SK-N-SH (cell line): ENCODE measurements around the gene FBXW11. TPM values are rescaled to one million over a fixed set of nuclear protein-coding genes. Genes with fewer than 3 reads are reported as not detected.

Experiments used
- CTCF ChIA-PET: fragments of 300-600, 350-600 bp; formaldehyde crosslinking; extraction: SDS; loops from one replicate; lab custom pipeline; 2021; lab: Yijun Ruan, JAX
- POLR2A ChIA-PET: fragments of 350-600 bp; sonication (Branson Sonifier 250); formaldehyde crosslinking; extraction: SDS; loops from one replicate; lab custom pipeline; 2020; ENCODE audit warnings: antibody characterized with exemption, inconsistent platforms; lab: Yijun Ruan, JAX
- DNase-seq: peaks from one replicate; pipeline ENCODE4 v3.0.0; 2012
- H2AFZ ChIP-seq: fragments of 200-600 bp; sonication (generic); 2 replicates; pipeline ENCODE4 v1.8.1; 2016; ENCODE audit warnings: antibody characterized with exemption, mild to moderate bottlenecking, low read depth
- H3F3A ChIP-seq: fragments of 200-600 bp; sonication (generic); replicated peaks from 2 replicates; pipeline ENCODE3; 2016; ENCODE audit warnings: antibody characterized with exemption, mild to moderate bottlenecking; ENCODE audit not compliant: insufficient read depth
- H3K27ac ChIP-seq, 2 experiments: fragments of 200-500 bp in 1 of 2; fragments of 200-600 bp in 1 of 2; sonication (Bioruptor generic) in 1 of 2; sonication (generic), shearing (Covaris generic) in 1 of 2; 2 replicates each; pipeline versions ENCODE4 v1.5.1 to v1.6.1; 2014 to 2016; ENCODE audit warnings: low read depth in 2 of 2, inconsistent platforms in 1 of 2, low read length in 1 of 2, mild to moderate bottlenecking in 1 of 2, mixed read lengths in 1 of 2
- H3K27me3 ChIP-seq: fragments of 200-600 bp; sonication (generic), shearing (Covaris generic); 2 replicates; pipeline ENCODE4 v1.6.1; 2016; ENCODE audit warnings: mixed run types; ENCODE audit not compliant: insufficient read depth
- H3K36me3 ChIP-seq, 2 experiments: fragments of 200-500 bp in 1 of 2; fragments of 200-600 bp in 1 of 2; sonication (Bioruptor generic) in 1 of 2; sonication (generic) in 1 of 2; replicated peaks in 1 of 2; 2 replicates each; pipeline versions ENCODE3 to v1.5.1; 2014 to 2016; ENCODE audit warnings: low read length in 1 of 2, mild to moderate bottlenecking in 1 of 2; ENCODE audit not compliant: insufficient read depth in 2 of 2, control insufficient read depth in 1 of 2
- H3K4me1 ChIP-seq, 2 experiments: fragments of 200-500 bp in 1 of 2; fragments of 200-600 bp in 1 of 2; sonication (Bioruptor generic) in 1 of 2; sonication (generic), shearing (Covaris generic) in 1 of 2; 2 replicates each; pipeline versions ENCODE4 v1.5.1 to v1.6.1; 2014 to 2016; ENCODE audit warnings: low read depth in 1 of 2, low read length in 1 of 2, mixed run types in 1 of 2; ENCODE audit not compliant: insufficient read depth in 2 of 2, control insufficient read depth in 1 of 2
- H3K4me2 ChIP-seq: fragments of 200-600 bp; sonication (generic), shearing (Covaris generic); 2 replicates; pipeline ENCODE4 v1.6.1; 2017; ENCODE audit warnings: mixed run types
- H3K4me3 ChIP-seq, 2 experiments: fragments of 200-500 bp in 1 of 2; fragments of 200-600 bp in 1 of 2; sonication (Bioruptor generic) in 1 of 2; sonication (generic), shearing (Covaris generic) in 1 of 2; 2 replicates each; pipeline versions ENCODE4 v1.5.1 to v1.8.1; 2014 to 2016; ENCODE audit warnings: low read depth in 2 of 2, inconsistent platforms in 1 of 2, low read length in 1 of 2, mild to moderate bottlenecking in 1 of 2, mixed read lengths in 1 of 2, moderate library complexity in 1 of 2
- H3K79me2 ChIP-seq: fragments of 200-600 bp; sonication (generic); 2 replicates; pipeline ENCODE4 v1.8.1; 2017; ENCODE audit warnings: mild to moderate bottlenecking; ENCODE audit not compliant: insufficient read depth
- H3K9ac ChIP-seq: fragments of 200-600 bp; sonication (generic); 2 replicates; pipeline ENCODE4 v1.6.1; 2017; ENCODE audit warnings: mixed run types
- H3K9me2 ChIP-seq: fragments of 200-600 bp; sonication (generic); 2 replicates; pipeline ENCODE4 v1.6.1; 2017; ENCODE audit warnings: mixed run types
- H3K9me3 ChIP-seq: fragments of 200-600 bp; sonication (generic); 2 replicates; pipeline ENCODE4 v1.6.1; 2017; ENCODE audit warnings: mixed run types, mild to moderate bottlenecking, moderate library complexity
- H4K20me1 ChIP-seq: fragments of 200-600 bp; sonication (generic); 2 replicates; pipeline ENCODE4 v1.6.1; 2017; ENCODE audit warnings: mild to moderate bottlenecking, mixed run types; ENCODE audit not compliant: insufficient read depth
- CTCF ChIP-seq: fragments of 200-600 bp; sonication (generic); IDR thresholded peaks from 2 replicates; pipeline ENCODE4 v1.6.1; 2017; ENCODE audit warnings: antibody characterized with exemption, mild to moderate bottlenecking, moderate library complexity
- EP300 ChIP-seq, 2 experiments: IDR thresholded peaks; 2 replicates each; pipeline versions ENCODE4 v1.4.0 to v1.6.1; 2012; ENCODE audit warnings: borderline replicate concordance in 1 of 2, low read depth in 1 of 2, low read length in 1 of 2
- EZH2phosphoT487 ChIP-seq: fragments of 200-600 bp; sonication (generic); IDR thresholded peaks from 2 replicates; pipeline ENCODE4 v1.6.1; 2017; ENCODE audit warnings: low read depth, mixed run types, mild to moderate bottlenecking, antibody characterized with exemption, moderate library complexity, borderline replicate concordance
- FOXJ3 ChIP-seq: sonication (generic); formaldehyde crosslinking; IDR thresholded peaks from 2 replicates; pipeline ENCODE4 v1.5.1; 2020; ENCODE audit warnings: mild to moderate bottlenecking, missing genetic modification reagents
- FOXM1 ChIP-seq: IDR thresholded peaks from 2 replicates; pipeline ENCODE4 v1.4.0; 2012; ENCODE audit warnings: low read depth, mild to moderate bottlenecking
- GATA2 ChIP-seq: sonication (generic); formaldehyde crosslinking; IDR thresholded peaks from 2 replicates; pipeline ENCODE4 v1.5.0; 2020; ENCODE audit warnings: mild to moderate bottlenecking, missing genetic modification reagents
- MXI1 ChIP-seq: IDR thresholded peaks from 2 replicates; pipeline ENCODE4 v1.6.1; 2012; ENCODE audit warnings: mild to moderate bottlenecking, low read depth, low read length, improper control_type of control experiment
- NRF1 ChIP-seq: IDR thresholded peaks from 2 replicates; pipeline ENCODE4 v1.6.1; 2012; ENCODE audit warnings: low read depth, mild to moderate bottlenecking, low read length
- PBX3 ChIP-seq: IDR thresholded peaks from 2 replicates; pipeline ENCODE4; 2012
- POLR2AphosphoS5 ChIP-seq: IDR thresholded peaks from 2 replicates; pipeline ENCODE4 v1.6.1; 2012; ENCODE audit warnings: low read depth, low read length
- RAD21 ChIP-seq: IDR thresholded peaks from 2 replicates; pipeline ENCODE4 v1.6.1; 2012; ENCODE audit warnings: mild to moderate bottlenecking, low read length
- RCOR1 ChIP-seq: fragments of 150-350 bp; IDR thresholded peaks from 2 replicates; pipeline ENCODE4 v1.6.1; 2017; ENCODE audit warnings: antibody characterized with exemption, low read length
- REST ChIP-seq: IDR thresholded peaks from 2 replicates; pipeline ENCODE4 v1.6.1; 2012; ENCODE audit warnings: mild to moderate bottlenecking, low read depth, low read length, moderate library complexity
- RFX5 ChIP-seq: IDR thresholded peaks from 2 replicates; pipeline ENCODE4 v1.6.1; 2012; ENCODE audit warnings: mild to moderate bottlenecking, improper control_type of control experiment, low read length
- RXRA ChIP-seq: IDR thresholded peaks from 2 replicates; pipeline ENCODE4 v1.4.0; 2012; ENCODE audit warnings: low read depth, mild to moderate bottlenecking, borderline replicate concordance
- SMC3 ChIP-seq: IDR thresholded peaks from 2 replicates; pipeline ENCODE4 v1.6.1; 2012; ENCODE audit warnings: low read depth, low read length, improper control_type of control experiment
- TCF12 ChIP-seq: IDR thresholded peaks from 2 replicates; pipeline ENCODE4 v1.4.0; 2012
- TEAD4 ChIP-seq: IDR thresholded peaks from 2 replicates; pipeline ENCODE4 v1.4.0; 2012; ENCODE audit warnings: mild to moderate bottlenecking, borderline replicate concordance; ENCODE audit not compliant: insufficient read depth
- USF1 ChIP-seq: IDR thresholded peaks from 2 replicates; pipeline ENCODE4 v1.4.0; 2012; ENCODE audit warnings: low read depth, borderline replicate concordance
- USF2 ChIP-seq: fragments of 150-350 bp; IDR thresholded peaks from 2 replicates; pipeline ENCODE4 v1.6.1; 2017; ENCODE audit warnings: antibody characterized with exemption, low read length, low read depth, borderline replicate concordance
- WGBS: methylation state at CpG from one replicate; pipeline ENCODE4 v1.1.6; 2017; ENCODE audit warnings: low lambda C conversion rate; 5-methylcytosine and 5-hydroxymethylcytosine counted together
- polyA plus RNA-seq, 3 experiments: library from polyadenylated mRNA; depleted of rRNA; stranded (reverse); fragments of >200 nt; gene quantifications; 2 replicates each; pipeline ENCODE4 v1.2.3, GENCODE V29; 2012

The FBXW11 gene
- polyA plus RNA-seq, 1 of the 3 experiments (the other 2 are of a cell fraction), result 37.5 TPM

GRCh38 chr5:171965745-171966144, 40.7 kb downstream of the FBXW11 start (continued):
- TF ChIP-seq FOXM1 (no peak), USF1 (no peak), RFX5 (no peak), CTCF (no peak), GATA2 (no peak), RCOR1 (no peak)

- CTCF ChIA-PET, result no interaction called here
- peaks cover 99% of the 10 kb centered on the region for H3K79me2 ChIP-seq
- no peak overlapping the region for H2AFZ ChIP-seq
- peaks cover 0 to 4% of the 10 kb centered on the region in 2 experiments for H3K36me3 ChIP-seq
- peaks cover 84% of the 10 kb centered on the region for H4K20me1 ChIP-seq
- 88% methylated on average over 2 of the region's 2 CpGs for WGBS
- POLR2A ChIA-PET, result no interaction called here
- H3K27me3 ChIP-seq, result no peaks in the 10 kb centered on the region
- no peaks in the 10 kb centered on the region for H3K9me3 ChIP-seq
- H3K4me3 ChIP-seq, result no peak overlapping the region
- H3K4me1 ChIP-seq, result peaks cover 0 to 16% of the 10 kb centered on the region in 2 experiments; a peak in 3 of 4 replicates
- DNase-seq, result no peak
- H3K27ac ChIP-seq, result no peak overlapping the region
- no peaks in the 10 kb centered on the region for H3K9me2 ChIP-seq
- H3K9ac ChIP-seq, result no peak overlapping the region
- H3K4me2 ChIP-seq, result no peak overlapping the region
- H3F3A ChIP-seq, result no peaks in the 10 kb centered on the region
- TF ChIP-seq USF1 (no peak), CTCF (no peak), SMC3 (no peak), PBX3 (no peak), RCOR1 (no peak), EZH2phosphoT487 (no peak), POLR2AphosphoS5 (no peak), TCF12 (no peak), USF2 (no peak), RXRA (no peak), REST (no peak), NRF1 (no peak), FOXJ3 (no peak), MXI1 (no peak), TEAD4 (no peak), EP300 (IDR thresholded peaks at IDR 0.05; ENCODE audit: borderline replicate concordance in 1 of 2, low read depth in 1 of 2, low read length in 1 of 2) (no peak), RAD21 (no peak)
Measured at GRCh38 chr5:171963416-171963815, 43.0 kb downstream of the FBXW11 start.
